ENCODE results near the gene SORT1.
"Not testable (repeated sequence)": the region's sequence is repeated elsewhere in the genome, so short reads cannot be mapped to it uniquely, and the experiment has no call there.

The SORT1 gene

DNA sequence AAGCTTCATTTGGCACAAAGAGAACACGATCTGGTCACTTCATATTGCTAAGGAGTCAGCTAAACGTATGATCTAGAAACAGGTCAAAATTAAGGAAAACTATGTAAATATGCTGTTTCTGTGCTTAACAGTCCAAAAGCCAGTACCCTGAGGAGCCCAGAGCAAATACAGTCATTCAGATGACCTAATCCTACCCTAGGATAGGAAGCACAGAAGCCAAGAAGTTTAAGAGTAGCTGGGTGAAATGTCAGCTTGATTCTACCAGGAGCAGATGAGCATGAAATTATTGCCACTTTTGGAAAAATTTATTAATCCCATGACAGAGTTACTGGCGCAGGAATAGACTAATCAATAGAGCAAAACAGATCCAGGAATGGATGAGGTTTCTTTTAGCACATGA, 18.3 kb downstream of the SORT1 start:
- DNase-seq = no peak

DNA sequence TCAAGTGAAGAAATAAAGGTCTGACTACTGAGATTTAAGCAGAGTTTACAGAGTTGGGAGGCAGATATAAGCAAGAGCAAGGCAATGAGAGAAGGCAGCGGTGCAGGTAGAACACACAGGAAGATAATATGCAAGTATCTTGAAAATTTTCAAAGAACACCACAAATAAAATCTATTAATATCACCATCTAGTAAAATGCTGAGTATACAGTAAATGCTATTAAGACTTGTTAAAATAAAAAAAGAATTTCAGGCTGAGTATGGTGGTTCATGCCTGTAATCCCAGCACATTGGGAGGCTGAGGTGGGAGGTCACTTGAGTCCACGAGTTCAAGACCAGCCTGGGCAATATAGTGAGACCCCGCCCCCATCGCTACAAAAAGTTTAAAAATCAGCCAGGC, 20.0 kb downstream of the SORT1 start:
- no peak for DNase-seq

DNA sequence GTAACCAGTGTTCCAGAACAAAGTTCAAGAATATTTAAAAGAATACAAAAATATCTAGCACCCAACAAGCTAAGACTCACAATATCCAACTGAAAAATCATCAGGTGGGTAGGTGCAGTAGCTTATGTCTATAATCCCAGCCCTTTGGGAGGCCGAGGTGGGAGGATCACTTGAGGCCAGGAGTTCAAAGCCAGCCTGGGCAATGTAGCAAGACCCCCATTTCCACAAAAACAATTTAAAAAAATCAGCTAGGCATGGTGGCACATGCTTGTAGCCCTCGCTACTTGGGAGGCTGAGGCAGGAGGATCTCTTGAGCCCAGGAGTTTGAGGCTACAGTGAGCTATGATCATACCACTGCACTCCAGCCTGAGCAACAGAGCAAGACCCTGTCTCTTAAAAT, 24.0 kb downstream of the SORT1 start:
- DNase-seq = not testable (repeated sequence)

DNA sequence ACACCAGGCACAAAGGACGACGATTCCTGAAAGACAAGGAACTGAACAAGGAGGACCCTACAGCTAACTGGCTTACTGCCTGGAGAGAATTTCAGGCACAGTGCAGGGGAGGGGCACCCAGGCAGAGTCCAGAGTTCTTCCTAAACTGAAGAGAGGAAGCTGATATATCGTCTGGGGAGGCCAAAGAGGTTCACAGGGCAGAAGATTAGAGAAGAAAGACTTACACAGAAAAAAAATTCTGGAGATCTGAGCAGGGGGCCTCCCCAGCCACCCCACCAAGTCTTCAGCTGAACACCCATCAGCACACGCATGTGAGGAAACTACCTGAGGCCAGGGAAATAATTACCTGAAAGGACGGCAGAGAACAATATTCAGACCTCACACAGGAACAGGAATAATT, 24.6 kb downstream of the SORT1 start:
- DNase-seq = no peak

DNA sequence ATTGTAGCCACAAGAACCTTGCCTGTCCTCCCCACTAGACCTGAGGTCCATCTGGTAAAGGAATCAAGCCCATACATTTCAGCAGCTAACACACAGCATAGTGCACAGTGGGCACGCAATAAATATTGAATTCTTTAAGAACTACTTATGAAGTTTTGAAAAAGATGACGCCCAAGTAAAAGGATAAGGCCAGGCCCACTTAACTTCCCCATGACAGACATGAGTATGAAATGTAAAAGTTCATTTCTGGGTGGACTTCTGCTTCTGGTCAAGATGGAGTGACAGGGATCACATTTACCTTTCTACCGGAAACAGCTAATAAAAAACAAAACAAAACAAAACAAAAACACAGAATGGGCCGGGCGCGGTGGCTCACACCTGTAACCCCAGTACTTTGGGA, 25.4 kb downstream of the SORT1 start:
- no peak for DNase-seq

DNA sequence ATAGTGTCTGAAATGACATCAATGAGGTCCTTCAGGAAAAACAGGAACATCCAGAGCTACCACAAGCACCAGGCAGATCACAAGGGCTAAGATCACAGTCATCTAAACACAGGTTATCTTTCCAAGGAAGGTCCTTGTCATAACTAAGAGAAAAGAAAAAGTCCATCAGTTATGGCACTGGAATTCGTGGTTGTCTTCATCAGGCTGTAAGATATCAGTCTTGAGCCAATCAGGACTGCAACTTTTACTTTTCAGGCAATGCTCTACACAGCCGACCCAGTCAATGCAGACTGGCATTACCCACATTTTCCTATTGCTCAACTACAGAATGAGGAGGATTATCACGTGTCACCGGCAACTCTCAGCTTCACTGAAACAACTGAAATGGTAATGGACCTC, 26.4 kb downstream of the SORT1 start:
- no peak for DNase-seq

DNA sequence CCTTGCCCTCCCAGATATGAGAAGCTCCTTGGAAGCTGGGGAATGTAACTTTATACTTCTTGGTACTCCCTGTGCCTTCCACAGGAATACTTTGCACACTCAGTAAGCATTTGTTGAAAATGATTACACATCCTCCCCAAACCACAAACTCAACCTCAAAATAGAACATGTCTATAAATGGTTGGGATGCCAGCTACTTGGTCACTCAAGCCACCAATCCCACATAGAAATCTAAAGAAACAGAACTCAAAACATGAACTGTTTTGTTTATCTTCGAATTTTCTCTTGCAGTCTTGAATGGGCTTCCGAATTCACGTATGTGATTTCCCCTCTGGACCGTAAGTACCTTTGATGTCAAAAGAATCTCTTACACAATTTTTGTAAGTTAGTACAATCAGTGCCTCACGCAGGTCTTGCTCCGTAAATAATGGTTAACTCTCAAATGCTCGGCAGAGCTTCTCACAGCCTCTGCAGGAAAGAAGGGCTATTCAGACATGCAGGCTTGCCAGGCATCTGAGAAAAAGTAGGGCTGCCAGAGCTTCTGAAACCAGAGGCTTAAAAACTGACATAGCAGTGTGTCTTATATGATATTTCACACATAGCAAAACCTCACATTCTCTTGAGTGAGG, 26.9 kb downstream of the SORT1 start:
- DNase-seq = no peak

DNA sequence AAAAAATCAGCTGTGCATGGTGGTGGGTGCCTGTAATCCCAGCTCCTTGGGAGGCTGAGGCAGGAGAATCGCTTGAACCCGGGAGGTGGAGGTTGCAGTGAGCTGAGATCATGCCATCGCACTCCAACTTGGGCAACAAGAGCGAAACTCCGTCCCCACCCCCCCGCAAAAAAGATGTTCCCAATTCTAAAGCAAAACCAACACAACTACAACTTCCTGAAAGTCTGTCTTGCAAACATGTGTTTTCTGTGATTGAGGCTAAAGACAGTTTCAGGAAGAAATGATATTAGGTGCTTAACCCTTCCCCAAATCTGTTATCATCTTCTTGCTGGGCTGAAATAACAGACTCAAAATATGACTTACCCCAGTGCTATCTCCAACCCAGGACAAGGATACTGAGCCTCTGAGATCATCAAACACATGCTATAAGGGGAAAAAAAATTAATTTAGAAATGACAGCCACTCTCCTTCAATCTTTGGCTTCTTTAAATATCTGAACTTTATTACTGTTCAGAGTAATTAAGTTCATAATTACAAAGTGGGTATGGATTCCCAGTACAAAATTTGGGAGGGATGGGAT, 28.5 kb downstream of the SORT1 start:
- DNase-seq = no peak

DNA sequence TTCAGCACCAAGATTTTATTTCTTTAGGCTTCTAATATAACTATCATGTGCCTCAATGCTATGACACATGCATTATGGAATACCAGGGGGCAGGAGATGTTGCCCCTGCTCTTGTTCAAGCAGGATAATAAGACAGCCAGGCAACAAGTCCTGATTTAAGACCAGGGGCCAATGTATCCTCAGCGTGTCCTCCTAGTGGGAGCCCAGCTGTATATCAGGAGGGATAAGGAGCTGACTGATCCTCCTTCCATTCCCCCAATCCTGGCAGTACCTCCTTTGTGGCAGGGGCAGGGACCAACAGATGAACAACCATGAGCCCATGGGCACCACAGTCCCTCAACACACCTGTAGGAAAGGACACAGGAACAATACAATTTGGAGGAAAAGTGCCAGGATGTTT, 29.3 kb downstream of the SORT1 start:
- no peak for DNase-seq

DNA sequence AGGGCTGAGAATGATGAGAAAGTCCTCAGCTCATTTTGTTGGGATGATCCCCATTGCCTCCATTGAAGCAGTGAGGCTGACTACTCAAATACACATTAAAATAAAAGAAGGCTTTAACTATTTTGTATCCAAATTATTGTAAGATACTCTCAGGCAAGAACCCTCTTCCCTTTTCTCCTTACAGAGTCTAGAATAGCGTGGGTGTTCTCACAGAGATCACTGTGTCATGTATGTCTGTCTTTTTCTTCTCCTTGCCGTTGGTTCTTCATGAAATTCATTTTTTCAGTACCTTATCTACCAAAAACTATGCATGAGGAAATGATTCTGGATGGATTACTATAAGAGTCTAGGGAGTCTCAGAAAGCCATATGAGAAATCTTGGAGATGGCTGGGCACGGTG, 30.1 kb downstream of the SORT1 start:
- DNase-seq = no peak

DNA sequence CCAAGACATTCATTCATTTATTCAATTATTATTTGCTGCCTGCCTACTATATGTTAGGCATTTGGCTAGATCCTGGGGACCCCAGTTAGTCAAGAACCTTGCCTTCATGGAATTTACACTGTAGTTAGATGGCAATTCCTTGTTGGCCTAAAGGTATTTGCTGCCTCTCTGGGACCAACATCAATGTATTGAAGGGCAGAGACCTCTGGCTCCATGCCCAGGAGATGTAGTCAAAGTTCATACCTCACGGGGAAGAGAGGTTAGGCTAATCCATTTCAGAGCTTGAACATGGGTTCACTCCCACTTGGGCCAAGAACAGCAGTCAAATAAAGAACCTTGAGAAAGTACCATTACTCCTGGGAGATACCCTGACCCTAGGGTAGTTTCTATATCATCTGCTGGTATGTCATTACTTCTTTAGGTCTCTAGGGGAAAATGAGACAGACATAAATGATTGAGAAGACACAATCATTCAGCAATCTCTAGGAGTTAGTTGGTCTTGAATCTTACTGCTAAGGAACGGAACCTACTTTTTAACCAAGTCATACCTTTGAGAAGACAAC, 32.0 kb downstream of the SORT1 start:
- DNase-seq = no peak

DNA sequence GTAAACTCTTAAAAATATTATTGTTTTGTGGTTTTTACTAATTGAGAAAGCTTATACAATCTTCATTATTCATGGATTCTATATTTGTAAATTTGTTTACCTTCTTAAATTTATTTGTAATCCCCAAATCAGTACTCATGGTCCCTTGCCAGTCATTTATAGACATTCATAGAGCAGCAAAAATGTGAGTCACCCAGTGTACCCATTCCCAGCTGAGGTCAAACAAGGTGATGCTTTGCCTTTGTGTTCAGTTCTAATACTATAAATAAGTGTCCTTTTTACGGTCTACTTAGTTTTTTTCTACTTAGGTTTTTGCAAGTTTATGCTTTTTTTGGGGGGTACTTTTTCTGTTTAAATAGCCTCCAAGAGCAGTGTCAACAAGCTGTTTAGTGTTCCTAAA, 36.1 kb downstream of the SORT1 start:
- no peak for DNase-seq

DNA sequence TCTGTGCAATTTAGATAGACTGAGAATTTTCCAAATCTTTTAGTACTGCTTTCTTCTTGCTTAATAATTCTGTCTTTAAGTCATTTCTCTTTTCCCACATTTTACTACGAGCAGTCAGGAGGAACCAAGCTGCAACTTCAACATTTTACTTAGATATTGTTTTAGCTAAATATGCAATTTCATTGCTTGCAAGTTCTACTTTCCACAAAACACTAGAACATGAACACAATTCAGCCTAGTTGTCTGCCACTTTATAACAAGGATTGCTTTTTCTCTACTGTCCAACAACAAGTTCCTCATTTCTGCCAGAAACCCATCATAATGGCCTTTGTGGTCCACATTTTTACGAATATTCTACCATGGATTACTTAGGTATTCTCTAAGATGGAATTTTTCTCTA, 36.6 kb downstream of the SORT1 start:
- no peak for DNase-seq

DNA sequence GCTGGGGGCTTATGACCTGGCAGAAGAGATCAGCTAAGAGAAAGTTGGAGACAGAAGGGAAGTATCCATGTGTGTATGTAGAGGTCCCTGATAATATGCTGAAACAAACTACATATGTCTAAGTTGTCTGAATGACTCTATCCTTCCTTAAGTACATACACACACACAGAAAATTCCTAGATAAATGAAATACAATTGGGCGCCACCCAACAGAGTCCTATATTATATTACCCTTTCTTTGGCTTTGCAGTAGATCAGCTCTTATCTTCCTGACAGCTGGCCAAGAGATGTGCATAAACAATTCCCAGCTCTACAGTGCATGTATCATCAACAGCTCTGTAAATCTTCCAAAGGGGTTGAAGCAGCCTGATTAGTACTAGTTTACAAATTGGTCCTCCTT, 40.1 kb downstream of the SORT1 start:
- DNase-seq = no peak

DNA sequence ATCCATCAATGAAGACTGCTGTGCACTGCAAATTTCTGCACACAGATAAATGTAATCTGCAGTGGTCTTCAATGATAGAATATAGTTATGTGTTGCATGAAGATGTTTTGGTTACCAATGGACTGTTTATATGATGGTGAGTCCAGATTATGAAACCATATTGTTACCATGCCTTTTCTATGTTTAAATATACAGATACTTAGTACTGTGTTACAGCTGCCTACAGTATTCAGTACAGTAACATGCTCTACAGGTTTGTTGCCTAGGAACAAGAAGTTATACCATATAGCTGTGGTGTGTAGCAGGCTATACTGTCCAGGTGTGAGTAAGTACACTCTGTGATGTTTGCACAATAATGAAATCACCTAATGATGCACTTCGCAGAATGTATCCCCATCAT, 40.8 kb downstream of the SORT1 start:
- DNase-seq = no peak

DNA sequence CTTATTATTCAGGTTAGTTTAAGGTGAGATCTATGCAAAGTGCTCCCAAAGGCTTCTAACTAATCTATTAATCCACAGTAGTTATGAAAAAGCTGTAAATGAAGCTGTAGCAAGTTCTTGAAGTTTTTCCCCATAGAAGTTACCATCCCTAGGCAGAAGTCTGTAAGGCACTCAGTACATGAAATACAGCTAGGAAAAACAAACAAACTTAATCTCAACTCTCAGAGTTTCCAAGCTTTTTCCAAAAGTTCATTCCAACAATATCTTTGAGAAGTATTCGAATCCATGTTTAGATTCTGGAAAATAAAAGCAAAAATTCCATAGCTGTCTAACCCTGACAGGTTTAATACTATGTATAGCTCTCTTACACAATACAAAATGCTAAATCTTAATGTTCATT, 41.2 kb downstream of the SORT1 start:
- DNase-seq = no peak

DNA sequence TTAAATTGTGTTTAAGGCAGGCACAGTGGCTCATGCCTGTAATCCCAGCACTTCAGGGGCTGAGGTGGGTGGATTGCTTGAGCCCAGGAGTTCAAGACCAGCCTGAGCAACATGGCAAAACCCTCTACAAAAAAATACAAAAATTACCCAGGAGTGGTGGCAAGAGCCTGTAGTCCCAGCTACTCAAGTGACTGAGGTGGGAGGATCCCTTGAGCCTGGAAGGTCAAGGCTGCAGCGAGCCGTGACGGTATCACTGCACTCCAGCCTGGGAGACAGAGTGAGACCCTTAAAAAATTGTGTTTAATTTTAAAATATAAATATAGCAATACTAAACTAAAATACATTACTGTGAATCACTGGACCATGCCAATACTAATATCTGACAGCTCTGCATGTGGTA, 42.8 kb downstream of the SORT1 start:
- no peak for DNase-seq

DNA sequence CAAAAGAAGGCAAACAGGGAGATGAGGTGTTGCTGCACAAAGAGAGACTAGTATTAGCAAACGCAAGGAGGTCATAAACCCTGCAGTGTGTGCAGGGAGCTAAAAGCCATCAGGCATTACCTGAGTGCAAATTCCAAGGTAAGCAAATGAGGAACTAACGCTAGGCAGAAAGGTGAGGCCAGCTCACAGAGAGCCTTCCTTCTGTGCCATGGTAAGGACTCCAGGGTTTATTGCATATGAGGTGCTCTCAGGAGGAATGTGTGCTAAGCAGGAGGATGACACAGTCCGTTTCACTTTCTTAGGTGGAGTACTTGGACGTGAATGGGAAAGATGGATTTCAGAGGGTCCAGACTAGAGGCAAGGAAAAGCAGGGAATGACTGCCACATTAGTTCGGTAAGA, 46.3 kb downstream of the SORT1 start:
- DNase-seq = no peak

DNA sequence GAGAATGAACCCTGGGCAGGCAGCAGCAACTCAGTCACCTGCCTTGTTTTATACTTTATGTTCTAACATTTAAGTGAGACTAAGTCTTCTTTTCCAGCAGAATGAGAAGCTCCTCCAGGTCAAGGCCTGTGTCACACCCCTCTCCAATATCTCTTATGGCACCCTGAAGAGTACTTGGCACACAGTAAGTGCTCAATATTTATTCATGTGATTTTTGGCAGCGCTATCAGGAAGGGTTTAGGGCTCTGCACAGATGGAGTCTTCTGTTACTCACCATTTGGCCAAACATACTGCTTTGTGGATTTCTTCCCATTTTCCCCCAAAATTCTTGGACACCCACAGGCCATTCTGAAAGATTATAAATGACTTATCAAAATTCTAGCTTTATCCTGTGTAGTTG, 47.1 kb downstream of the SORT1 start:
- DNase-seq = no peak

DNA sequence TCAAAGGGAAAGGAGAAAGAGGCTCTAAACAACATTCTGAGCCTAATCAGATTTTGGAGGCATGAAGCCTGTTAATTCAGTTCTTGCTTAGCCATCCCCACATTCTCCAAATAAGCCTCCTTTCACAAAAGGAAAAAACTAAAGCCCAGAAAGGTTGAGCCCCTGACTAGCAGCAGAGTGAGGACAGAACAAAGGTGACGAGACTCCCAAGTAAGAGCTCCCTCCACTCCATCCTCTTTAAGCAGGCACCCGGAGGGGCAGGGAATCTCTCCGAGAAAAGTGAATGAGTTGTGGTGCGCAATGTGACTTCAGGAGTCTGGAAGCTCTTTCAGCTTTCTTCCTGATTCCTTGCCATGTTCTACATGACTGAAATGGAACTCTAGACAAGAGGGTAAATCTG, 47.5 kb downstream of the SORT1 start:
- no peak for DNase-seq

DNA sequence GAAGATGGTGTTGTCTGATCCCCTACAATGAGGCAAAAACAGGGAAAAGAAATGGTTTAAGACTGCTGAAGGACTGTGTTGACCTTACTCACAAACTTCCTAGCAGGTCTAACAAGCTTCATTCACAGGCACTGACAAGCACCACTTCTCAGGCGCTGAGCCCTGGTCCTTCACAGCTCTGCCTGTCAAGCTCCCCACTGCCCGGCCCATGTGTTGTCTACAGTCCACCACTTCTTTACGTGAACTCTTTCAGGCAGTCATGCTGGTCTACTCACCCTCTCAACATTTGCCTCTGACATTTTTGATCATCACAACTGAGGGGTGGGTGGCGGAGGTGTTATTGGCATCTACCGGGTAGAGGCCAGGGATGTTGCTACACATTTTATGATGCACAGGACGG, 50.2 kb downstream of the SORT1 start:
- no peak for DNase-seq

DNA sequence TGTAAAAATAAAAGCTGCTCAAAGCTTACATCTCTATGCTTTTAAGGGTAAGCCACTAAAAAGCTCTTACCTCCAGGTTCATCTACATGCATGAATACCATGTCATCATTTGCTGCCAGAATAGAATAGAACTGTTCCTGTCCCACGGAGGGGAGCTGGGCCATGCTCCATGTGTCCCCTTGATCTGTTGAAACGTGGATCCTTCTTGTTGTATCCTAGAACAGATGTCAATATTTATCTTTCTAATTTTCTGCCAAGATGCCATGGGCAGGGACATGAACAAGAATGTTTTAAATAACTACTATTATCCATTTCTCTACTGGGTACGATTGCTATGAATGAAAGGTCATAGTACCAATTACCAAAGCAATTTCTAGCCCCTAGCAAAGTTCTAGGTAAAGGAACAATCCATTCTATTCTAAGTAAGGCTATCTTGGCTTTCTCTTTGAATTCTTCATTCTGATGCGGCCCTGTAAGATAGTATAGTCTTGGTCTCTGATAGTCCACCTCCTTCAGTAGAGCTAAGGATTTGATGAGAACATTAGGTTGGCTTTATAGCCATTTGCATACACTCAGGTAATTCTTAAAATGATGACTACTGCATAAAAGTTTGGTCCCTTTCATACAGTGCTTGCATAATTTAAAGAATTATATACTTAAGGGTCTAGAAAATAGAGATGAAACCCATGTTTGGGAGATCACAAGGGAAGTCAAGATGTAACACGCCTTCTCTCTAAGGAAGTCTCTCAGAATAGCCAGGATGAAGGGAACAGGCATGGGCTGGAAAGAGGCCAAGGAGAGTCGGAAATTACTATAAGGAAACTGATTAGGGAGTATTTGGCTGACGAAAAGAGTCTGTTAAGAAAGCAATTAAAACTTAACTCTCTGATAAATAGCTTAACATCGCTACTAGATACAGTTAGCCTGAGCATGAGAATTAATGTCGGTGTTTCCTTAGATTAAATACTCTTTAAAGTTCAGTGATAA, 55.5 kb downstream of the SORT1 start:
- no peak for DNase-seq

DNA sequence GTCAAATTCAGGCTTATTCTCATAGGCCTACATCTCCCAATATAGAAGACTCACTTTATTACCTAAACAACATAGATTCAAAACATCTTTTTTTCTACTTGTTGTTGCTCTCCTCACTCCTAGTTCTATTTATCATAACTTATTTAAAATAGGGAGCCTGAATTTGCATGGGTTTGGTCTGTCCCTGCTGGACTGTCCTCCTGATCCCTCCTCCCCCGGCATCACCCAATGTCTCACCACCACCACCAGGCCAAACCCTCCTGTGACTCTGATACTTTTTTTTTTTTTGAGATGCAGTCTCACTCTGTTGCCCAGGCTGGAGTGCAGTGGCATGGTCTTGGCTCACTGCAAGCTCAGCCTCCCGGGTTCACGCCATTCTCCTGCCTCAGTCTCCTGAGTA, 59.1 kb downstream of the SORT1 start:
- DNase-seq = no peak

DNA sequence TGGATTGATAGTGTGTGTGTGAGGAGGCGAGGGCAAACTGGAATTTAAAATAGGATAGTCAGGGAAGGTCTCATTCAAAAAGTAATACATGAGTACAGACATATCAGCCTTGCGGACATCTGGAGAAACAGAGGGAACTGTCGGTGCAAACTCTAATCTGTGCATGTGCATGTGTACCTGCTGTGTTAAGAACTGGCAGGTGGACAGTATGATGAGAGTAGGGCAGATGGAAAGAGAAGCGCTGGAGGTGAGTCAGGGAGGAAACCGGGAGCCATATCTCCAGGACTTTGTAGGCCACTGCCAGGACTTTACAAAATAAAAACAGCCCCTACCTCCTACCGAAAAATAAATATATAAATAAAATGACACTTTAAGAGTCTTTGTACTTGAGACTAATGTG, 59.6 kb downstream of the SORT1 start:
- DNase-seq = no peak

All from activated CD4-positive, alpha-beta T cell treated with anti-CD3 and anti-CD28 coated beads for 4 hours (primary cell).